Measurements from ENCODE around the gene C15orf62.

- TF ChIP-seq CTCF (IDR thresholded peaks at IDR 0.05) (no peak), POLR2A (IDR thresholded peaks at IDR 0.05) (no peak)
Observed at GRCh38 chr15:40793216-40793989, 23.6 kb downstream of the C15orf62 start.

All from lower leg skin (tissue), 3 donors.